A549 (cell line): ENCODE results near the gene TBC1D10A. TPM values are rescaled to one million over a fixed set of nuclear protein-coding genes. Genes with fewer than 3 reads are reported as not detected.

Source experiments
- ATAC-seq, 2 experiments: fragments of 200-7000 bp in 1 of 2; fragments of >200 bp in 1 of 2; cut with Nextera tagmentation in 1 of 2; cut with Tn5 transposase in 1 of 2; 3 replicates each; pipeline versions ENCODE4 v1.8.0 to v1.9.1; 2018 to 2020; ENCODE audit warnings: mild to moderate bottlenecking in 1 of 2, moderate library complexity in 1 of 2
- CTCF ChIA-PET: fragments of 300-600 bp; sonication (Branson Sonifier 250); formaldehyde crosslinking; extraction: SDS; loops from one replicate; lab custom pipeline; 2021; ENCODE audit warnings: antibody characterized with exemption, inconsistent platforms; lab: Yijun Ruan, JAX
- POLR2A ChIA-PET: fragments of 350-600 bp; formaldehyde crosslinking; extraction: SDS; loops from one replicate; lab custom pipeline; 2021; ENCODE audit warnings: antibody characterized with exemption, inconsistent platforms; lab: Yijun Ruan, JAX
- DNase-seq, 2 experiments: peaks; one replicate each; pipeline versions ENCODE4 v3.0.0 to v3.0.0-alpha.2; 2011 to 2016; ENCODE audit warnings: low read depth in 1 of 2, low spot score in 1 of 2
- FAIRE-seq: peaks from 2 replicates; lab custom pipeline; 2011; peaks lifted over from hg19 to GRCh38; lab: Jason Lieb, UNC
- H3K27ac ChIP-seq, 2 experiments: fragments of >200 bp; sonication (Bioruptor Twin); formaldehyde crosslinking; 3 replicates each; pipeline ENCODE4 v1.5.1; 2016 to 2017
- H3K4me1 ChIP-seq: fragments of >200 bp; sonication (Bioruptor Twin); formaldehyde crosslinking; 3 replicates; pipeline ENCODE4 v1.6.1; 2016
- H3K4me2 ChIP-seq: fragments of >200 bp; sonication (Bioruptor Twin); formaldehyde crosslinking; 3 replicates; pipeline ENCODE4 v1.6.1; 2016
- H3K4me3 ChIP-seq: fragments of >200 bp; sonication (Bioruptor Twin); formaldehyde crosslinking; 3 replicates; pipeline ENCODE4 v1.5.1; 2016
- H3K9me3 ChIP-seq: fragments of >200 bp; sonication (Bioruptor Twin); formaldehyde crosslinking; 3 replicates; pipeline ENCODE4 v1.6.1; 2016
- CHD2 ChIP-seq: fragments of 150-350 bp; IDR thresholded peaks from 2 replicates; pipeline ENCODE4 v1.6.1; 2014; ENCODE audit warnings: low read length; ENCODE audit not compliant: partially characterized antibody
- CHD4 ChIP-seq: fragments of 200-600 bp; sonication (generic); IDR thresholded peaks from 2 replicates; pipeline ENCODE4 v1.6.1; 2016; ENCODE audit warnings: antibody characterized with exemption, mild to moderate bottlenecking, borderline replicate concordance
- EHF ChIP-seq: fragments of 250-450 bp; sonication (Bioruptor Pico); IDR thresholded peaks from 2 replicates; pipeline ENCODE4 v1.5.0; 2020; ENCODE audit warnings: mild to moderate bottlenecking
- ESRRA ChIP-seq: fragments of 150-350 bp; IDR thresholded peaks from 2 replicates; pipeline ENCODE4 v1.6.1; 2014; ENCODE audit warnings: mild to moderate bottlenecking, low read length, borderline replicate concordance
- GATA3 ChIP-seq: IDR thresholded peaks from 2 replicates; pipeline ENCODE4 v1.6.1; 2012; ENCODE audit warnings: borderline replicate concordance
- HDAC2 ChIP-seq: fragments of 200-600 bp; sonication (generic); IDR thresholded peaks from 2 replicates; pipeline ENCODE4 v1.6.1; 2016
- HOXA7 ChIP-seq: fragments of 250-450 bp; sonication (Bioruptor Pico); IDR thresholded peaks from 2 replicates; pipeline ENCODE4 v1.5.0; 2020; ENCODE audit warnings: mild to moderate bottlenecking, moderate library complexity
- HOXB5 ChIP-seq: fragments of 250-450 bp; sonication (Bioruptor Pico); IDR thresholded peaks from 2 replicates; pipeline ENCODE4 v1.5.0; 2020; ENCODE audit warnings: mild to moderate bottlenecking, moderate library complexity
- JUNB ChIP-seq: fragments of >200 bp; sonication (Bioruptor Twin); formaldehyde crosslinking; IDR thresholded peaks from 2 replicates; pipeline ENCODE4 v1.6.1; 2016
- KDM1A ChIP-seq: fragments of 200-600 bp; sonication (generic); IDR thresholded peaks from 2 replicates; pipeline ENCODE4 v1.6.1; 2016; ENCODE audit warnings: low read depth, mild to moderate bottlenecking
- MAFK ChIP-seq: fragments of 450-650 bp; IDR thresholded peaks from 2 replicates; pipeline ENCODE4 v1.6.1; 2014; ENCODE audit not compliant: partially characterized antibody
- PHF8 ChIP-seq: fragments of 200-600 bp; sonication (generic); IDR thresholded peaks from 2 replicates; pipeline ENCODE4 v1.6.1; 2016; ENCODE audit warnings: low read depth, mild to moderate bottlenecking, antibody characterized with exemption, moderate library complexity, borderline replicate concordance
- POLR2A ChIP-seq: IDR thresholded peaks from 2 replicates; pipeline ENCODE4 v1.6.1; 2012; ENCODE audit warnings: mild to moderate bottlenecking, low read length
- RAD21 ChIP-seq, 2 experiments: fragments of >200 bp in 1 of 2; sonication (Bioruptor Twin) in 1 of 2; formaldehyde crosslinking in 1 of 2; IDR thresholded peaks in 1 of 2; conservative IDR thresholded peaks in 1 of 2; 2 replicates in 1 of 2; 3 replicates in 1 of 2; pipeline ENCODE4 v1.6.1; 2012 to 2018; ENCODE audit warnings: inconsistent platforms in 1 of 2
- RFX5 ChIP-seq: fragments of 450-650 bp; IDR thresholded peaks from 2 replicates; pipeline ENCODE4 v1.7.1; 2014; ENCODE audit warnings: antibody characterized with exemption, mild to moderate bottlenecking, moderate library complexity
- ZC3H11A ChIP-seq: fragments of 450-650 bp; IDR thresholded peaks from 2 replicates; pipeline ENCODE4 v1.6.1; 2014; ENCODE audit warnings: antibody characterized with exemption, mild to moderate bottlenecking
- WGBS: methylation state at CpG from one replicate; pipeline ENCODE4 v1.1.6; 2017; ENCODE audit errors: missing lambda C conversion rate; 5-methylcytosine and 5-hydroxymethylcytosine counted together
- polyA plus RNA-seq, 4 experiments: library from polyadenylated mRNA; depleted of rRNA in 3 of 4; stranded (reverse); fragments of >200 nt; fragmentation: RNase III in 1 of 4; extraction: RNeasy Plus Mini Kit Qiagen cat#74134 plus additional on column Dnase treatment in 1 of 4; gene quantifications; 2 replicates in 3 of 4; 3 replicates in 1 of 4; pipeline ENCODE4 v1.2.3, GENCODE V29; 2011 to 2017
- TF ChIP-seq, protein P1 (sequence below): fragments of 150-350 bp; IDR thresholded peaks from 2 replicates; pipeline ENCODE4 v1.6.1; 2014; ENCODE audit warnings: low read depth, mild to moderate bottlenecking, low read length
- TF ChIP-seq, protein P2 (sequence below): fragments of 250-450 bp; sonication (Bioruptor Pico); IDR thresholded peaks from 2 replicates; pipeline ENCODE4 v1.5.0; 2020; ENCODE audit warnings: low read depth, mild to moderate bottlenecking, moderate library complexity
- TF ChIP-seq, protein P3 (sequence below): fragments of 200-600 bp; sonication (generic); IDR thresholded peaks from 2 replicates; pipeline ENCODE4 v1.6.1; 2016; ENCODE audit warnings: antibody characterized with exemption, mild to moderate bottlenecking, moderate library complexity
- TF ChIP-seq, protein P4 (sequence below): fragments of 250-450 bp; sonication (Bioruptor Pico); IDR thresholded peaks from 2 replicates; pipeline ENCODE4 v1.5.0; 2021; ENCODE audit warnings: mild to moderate bottlenecking, moderate library complexity, borderline replicate concordance
- TF ChIP-seq, protein P5 (sequence below): fragments of >200 bp; sonication (Bioruptor Twin); formaldehyde crosslinking; IDR thresholded peaks from 2 replicates; pipeline ENCODE4 v1.6.1; 2016

Gene TBC1D10A
- polyA plus RNA-seq, 2 of the 4 experiments (the other 2 are of a cell fraction) = 5.8 to 6.8 TPM

DNA sequence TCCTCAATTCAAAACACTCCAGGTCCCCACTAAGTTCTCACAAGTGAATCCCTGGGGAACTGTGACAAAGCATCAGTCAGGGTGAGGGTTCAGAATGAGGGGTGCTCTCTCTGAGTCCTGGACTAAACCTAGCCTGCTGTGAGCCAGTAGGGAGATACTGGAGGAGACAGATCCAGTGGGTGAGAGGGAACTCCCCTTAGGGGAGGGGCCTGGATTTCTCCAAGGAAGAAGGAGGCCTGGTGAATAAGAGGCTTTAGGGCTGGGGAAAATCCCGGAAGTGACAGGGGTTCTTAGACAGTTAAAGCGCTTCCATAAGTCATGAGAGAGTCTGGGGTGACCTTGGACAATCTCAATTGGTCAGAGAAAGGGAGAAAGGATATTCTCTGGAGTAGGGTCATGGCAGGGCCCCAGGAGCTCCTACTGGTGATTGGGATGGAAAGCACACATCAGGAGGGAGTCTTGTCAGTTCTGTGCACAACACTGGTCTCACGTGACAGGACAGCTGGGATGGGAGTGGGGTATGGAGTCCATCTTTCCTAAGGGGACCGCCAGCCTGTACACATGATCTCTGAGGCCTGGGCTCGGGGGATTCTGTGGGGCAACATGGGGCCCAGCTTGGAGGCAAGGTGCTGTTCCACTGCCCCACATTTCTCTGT lies 1.5 kb downstream of the TBC1D10A start (continued):
- TF ChIP-seq, protein P1, sequence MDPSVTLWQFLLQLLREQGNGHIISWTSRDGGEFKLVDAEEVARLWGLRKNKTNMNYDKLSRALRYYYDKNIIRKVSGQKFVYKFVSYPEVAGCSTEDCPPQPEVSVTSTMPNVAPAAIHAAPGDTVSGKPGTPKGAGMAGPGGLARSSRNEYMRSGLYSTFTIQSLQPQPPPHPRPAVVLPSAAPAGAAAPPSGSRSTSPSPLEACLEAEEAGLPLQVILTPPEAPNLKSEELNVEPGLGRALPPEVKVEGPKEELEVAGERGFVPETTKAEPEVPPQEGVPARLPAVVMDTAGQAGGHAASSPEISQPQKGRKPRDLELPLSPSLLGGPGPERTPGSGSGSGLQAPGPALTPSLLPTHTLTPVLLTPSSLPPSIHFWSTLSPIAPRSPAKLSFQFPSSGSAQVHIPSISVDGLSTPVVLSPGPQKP = no peak
- TF ChIP-seq, protein P2, sequence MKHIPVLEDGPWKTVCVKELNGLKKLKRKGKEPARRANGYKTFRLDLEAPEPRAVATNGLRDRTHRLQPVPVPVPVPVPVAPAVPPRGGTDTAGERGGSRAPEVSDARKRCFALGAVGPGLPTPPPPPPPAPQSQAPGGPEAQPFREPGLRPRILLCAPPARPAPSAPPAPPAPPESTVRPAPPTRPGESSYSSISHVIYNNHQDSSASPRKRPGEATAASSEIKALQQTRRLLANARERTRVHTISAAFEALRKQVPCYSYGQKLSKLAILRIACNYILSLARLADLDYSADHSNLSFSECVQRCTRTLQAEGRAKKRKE (CRISPR knock-in tag) = no peak
- TF ChIP-seq, protein P3, sequence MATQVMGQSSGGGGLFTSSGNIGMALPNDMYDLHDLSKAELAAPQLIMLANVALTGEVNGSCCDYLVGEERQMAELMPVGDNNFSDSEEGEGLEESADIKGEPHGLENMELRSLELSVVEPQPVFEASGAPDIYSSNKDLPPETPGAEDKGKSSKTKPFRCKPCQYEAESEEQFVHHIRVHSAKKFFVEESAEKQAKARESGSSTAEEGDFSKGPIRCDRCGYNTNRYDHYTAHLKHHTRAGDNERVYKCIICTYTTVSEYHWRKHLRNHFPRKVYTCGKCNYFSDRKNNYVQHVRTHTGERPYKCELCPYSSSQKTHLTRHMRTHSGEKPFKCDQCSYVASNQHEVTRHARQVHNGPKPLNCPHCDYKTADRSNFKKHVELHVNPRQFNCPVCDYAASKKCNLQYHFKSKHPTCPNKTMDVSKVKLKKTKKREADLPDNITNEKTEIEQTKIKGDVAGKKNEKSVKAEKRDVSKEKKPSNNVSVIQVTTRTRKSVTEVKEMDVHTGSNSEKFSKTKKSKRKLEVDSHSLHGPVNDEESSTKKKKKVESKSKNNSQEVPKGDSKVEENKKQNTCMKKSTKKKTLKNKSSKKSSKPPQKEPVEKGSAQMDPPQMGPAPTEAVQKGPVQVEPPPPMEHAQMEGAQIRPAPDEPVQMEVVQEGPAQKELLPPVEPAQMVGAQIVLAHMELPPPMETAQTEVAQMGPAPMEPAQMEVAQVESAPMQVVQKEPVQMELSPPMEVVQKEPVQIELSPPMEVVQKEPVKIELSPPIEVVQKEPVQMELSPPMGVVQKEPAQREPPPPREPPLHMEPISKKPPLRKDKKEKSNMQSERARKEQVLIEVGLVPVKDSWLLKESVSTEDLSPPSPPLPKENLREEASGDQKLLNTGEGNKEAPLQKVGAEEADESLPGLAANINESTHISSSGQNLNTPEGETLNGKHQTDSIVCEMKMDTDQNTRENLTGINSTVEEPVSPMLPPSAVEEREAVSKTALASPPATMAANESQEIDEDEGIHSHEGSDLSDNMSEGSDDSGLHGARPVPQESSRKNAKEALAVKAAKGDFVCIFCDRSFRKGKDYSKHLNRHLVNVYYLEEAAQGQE = no peak
- TF ChIP-seq ZC3H11A (no peak), MAFK (no peak)
- TF ChIP-seq, all 56 proteins: peak for 0

DNA sequence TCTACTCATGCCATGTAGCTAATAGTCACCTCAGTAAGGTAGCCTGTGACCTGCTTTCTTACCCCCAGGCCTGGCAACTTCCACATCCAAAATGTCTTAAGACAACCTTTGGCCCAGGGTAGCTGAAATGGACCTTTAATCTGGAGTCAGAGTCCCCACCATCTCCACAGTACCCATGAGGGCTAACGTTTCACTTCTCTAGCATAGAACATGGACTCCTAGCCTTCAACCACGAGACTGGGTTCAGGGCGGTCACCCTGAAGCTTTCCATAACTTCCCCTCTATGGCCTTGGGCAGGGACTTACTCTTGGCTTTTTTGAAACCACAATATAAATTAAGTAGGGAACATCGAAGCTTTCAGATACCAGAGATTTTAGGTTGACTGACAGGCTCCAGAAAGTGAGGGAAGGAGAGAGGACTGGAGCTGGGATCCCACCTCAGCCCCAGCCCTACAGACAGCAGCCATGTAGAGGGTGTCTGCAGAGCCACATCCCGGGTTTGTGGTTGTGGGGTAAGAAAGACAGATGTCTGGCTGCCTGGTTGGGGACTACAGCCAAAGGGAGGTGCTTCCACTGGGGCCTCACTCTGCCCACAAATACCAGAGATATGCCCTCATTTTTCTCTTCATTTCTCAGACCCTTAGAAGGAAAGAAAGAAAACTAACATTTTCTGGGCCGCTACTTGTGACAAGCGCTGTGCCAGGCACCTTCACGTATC lies 2.6 kb downstream of the TBC1D10A start:
- whole genome bisulfite sequencing = 85% methylated on average over 8 of the region's 8 CpGs
- Histone ChIP-seq H3K9me3 (no peaks in the 10 kb centered on the region), H3K4me3 (no peak overlapping the region), H3K4me2 (peak overlapping the region; percentile 93), H3K27ac (no peak overlapping the region), H3K4me1 (peaks cover 24% of the 10 kb centered on the region)
- ChIA-PET CTCF (interaction anchor here (0.9 to 3.0 kb wide), 4 partner anchors 8 to 36 kb away, joined by 3 to 20 read pairs (median 6); no protein-coding TSS in a partner anchor), POLR2A (no interaction called here)
- ATAC-seq (no peak), FAIRE-seq (no peak), DNase-seq (no peak)
- no peak for TF ChIP-seq CHD2

DNA sequence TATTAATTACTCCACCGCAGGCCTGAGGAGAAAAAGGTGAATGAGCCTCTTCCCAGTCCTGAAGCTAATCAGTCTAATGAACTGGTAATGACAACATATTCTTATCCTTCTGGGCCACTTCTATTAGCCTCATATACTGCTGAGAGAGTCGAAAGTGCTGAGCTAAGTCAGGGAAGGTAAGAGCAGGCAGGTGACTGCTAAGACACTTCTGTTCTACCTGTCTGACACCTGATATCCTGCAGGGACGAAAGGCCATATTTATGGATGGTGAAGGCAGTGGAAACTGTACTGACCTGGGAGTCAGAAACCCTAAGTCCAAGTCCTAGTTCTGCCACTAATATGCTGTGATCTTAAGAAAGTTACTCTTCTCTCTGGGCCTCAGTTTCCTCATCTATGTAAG lies 3.5 kb downstream of the TBC1D10A start:
- H3K4me3 ChIP-seq = no peak overlapping the region
- peaks cover 24% of the 10 kb centered on the region for H3K4me1 ChIP-seq
- TF ChIP-seq HDAC2 (no peak), ESRRA (no peak), CHD4 (no peak), POLR2A (no peak), EHF (CRISPR knock-in tag) (no peak), PHF8 (no peak), KDM1A (no peak), HOXA7 (CRISPR knock-in tag) (no peak), RFX5 (no peak), GATA3 (no peak), JUNB (no peak), RAD21 (conservative IDR thresholded peaks at IDR 0.05 in 1 of 2, IDR thresholded peaks at IDR 0.05 in 1 of 2) (no peak), HOXB5 (CRISPR knock-in tag) (no peak)
- TF ChIP-seq, protein P4, sequence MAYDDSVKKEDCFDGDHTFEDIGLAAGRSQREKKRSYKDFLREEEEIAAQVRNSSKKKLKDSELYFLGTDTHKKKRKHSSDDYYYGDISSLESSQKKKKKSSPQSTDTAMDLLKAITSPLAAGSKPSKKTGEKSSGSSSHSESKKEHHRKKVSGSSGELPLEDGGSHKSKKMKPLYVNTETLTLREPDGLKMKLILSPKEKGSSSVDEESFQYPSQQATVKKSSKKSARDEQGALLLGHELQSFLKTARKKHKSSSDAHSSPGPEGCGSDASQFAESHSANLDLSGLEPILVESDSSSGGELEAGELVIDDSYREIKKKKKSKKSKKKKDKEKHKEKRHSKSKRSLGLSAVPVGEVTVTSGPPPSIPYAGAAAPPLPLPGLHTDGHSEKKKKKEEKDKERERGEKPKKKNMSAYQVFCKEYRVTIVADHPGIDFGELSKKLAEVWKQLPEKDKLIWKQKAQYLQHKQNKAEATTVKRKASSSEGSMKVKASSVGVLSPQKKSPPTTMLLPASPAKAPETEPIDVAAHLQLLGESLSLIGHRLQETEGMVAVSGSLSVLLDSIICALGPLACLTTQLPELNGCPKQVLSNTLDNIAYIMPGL (CRISPR knock-in tag) = no peak
- TF ChIP-seq, protein P2 (CRISPR knock-in tag) = no peak
- TF ChIP-seq, protein P1 = no peak
- TF ChIP-seq, protein P5, sequence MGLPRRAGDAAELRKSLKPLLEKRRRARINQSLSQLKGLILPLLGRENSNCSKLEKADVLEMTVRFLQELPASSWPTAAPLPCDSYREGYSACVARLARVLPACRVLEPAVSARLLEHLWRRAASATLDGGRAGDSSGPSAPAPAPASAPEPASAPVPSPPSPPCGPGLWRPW = no peak
- WGBS = 92% methylated on average over 3 of the region's 3 CpGs
- ATAC-seq = no peak
- CTCF ChIA-PET = interaction anchor here (0.8 to 3.0 kb wide), 6 partner anchors 9 to 63 kb away, joined by 3 to 20 read pairs (median 6); no protein-coding TSS in a partner anchor
- no peaks in the 10 kb centered on the region for H3K9me3 ChIP-seq
- FAIRE-seq = no peak
- H3K4me2 ChIP-seq = no peak overlapping the region
- no peak overlapping the region for H3K27ac ChIP-seq
- POLR2A ChIA-PET = interaction anchor here (1.2 kb wide), 1 partner anchor 34 kb away, joined by 3 read pairs; the partner anchor contains the start of genes CCDC157 and SF3A1
- DNase-seq = no peak
